Measurements from ENCODE around the gene GPR4. TPM values are rescaled to one million over a fixed set of nuclear protein-coding genes. Genes with fewer than 3 reads are reported as not detected.
"Not testable (repeated sequence)": the region's sequence is repeated elsewhere in the genome, so short reads cannot be mapped to it uniquely, and the experiment has no call there.

Gene GPR4
- total RNA-seq = 4.0 and 5.7 TPM in 2 replicates

DNA sequence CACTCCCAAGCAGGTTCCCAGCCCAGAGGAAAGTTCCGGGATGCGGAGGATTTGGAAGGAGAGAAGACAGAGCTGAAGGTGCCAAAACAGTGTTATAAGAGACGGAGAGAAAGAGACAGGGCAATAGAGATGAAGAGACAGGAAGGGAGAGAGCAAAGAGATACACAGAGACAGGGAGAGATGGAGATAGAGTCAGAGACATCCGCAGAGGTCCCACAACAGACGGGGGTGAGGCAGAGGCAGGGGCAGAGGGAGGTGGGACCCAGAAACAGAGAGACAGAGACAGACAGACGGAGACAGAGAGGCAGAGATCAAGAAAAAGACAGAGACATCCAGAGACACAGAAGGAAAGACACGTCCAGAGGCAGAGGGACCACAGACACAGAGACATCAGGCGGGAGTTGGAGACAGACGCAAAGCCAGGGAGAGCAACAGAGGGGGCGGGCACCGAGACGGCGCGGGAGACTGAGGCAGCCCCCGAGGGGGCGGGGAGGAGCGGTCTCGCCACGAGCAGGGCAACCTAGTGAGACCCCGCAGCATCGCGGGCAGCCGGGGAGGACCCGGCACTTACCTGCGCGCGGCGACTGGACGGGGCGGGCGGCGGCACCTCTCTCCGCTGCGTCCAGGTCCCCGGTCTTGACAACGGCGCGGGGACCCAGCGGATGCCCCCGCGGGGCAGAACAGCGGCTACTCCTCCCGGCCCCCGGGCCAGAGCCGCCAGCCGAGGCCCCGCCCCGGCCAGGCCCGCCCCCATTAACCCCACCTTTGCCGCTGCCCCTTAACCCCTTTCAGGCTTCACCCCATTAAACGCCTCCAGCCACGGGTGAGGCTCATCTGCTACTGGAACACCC lies at the start of gene GPR4:
GPR4 (minus strand) TSS at position 689 of the 851 bp plus-strand sequence. CDS start 10,346 bp downstream, outside the sequence.
- DNase-seq (ENCODE audit: low read depth, low spot score) = no peak

DNA sequence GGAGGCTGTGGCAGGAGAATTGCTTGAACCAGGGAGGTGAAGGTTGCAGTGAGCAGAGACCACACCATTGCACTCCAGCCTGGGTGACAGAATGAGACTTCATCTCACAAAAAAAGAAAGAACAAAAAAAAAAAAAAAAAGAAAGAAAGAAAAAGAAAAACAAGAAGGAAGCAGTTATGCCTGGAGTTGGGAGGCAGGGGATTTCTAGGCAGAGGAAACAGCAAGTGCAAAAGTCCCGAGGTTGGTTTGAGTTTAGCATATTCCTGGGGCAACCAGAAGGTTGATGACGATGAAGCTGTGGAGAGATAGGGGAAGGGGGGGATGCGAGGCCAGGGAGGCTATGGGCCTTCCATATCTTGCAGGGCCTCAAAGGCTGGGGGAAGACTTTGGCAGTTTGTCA lies 48.7 kb upstream of the GPR4 start:
- DNase-seq (ENCODE audit: low read depth, low spot score) = no peak

DNA sequence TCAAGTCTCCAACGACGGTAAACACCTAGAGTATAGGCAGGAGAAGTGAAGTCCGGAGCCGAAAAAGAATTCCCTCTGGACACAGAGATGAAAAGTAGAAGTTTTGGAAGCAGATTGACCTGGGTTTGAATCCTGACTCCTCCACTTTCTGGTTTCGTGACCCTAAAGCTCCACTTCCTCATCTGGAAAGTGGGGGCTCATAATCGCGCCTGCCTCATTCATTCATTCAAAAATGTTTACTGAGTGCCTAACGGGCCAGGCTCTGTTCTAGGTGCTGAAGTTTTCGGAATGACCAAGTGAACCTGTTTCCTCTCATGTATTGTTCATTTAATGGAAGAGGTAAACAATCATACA lies 44.3 kb upstream of the GPR4 start:
- DNase-seq (ENCODE audit: low read depth, low spot score) = no peak

DNA sequence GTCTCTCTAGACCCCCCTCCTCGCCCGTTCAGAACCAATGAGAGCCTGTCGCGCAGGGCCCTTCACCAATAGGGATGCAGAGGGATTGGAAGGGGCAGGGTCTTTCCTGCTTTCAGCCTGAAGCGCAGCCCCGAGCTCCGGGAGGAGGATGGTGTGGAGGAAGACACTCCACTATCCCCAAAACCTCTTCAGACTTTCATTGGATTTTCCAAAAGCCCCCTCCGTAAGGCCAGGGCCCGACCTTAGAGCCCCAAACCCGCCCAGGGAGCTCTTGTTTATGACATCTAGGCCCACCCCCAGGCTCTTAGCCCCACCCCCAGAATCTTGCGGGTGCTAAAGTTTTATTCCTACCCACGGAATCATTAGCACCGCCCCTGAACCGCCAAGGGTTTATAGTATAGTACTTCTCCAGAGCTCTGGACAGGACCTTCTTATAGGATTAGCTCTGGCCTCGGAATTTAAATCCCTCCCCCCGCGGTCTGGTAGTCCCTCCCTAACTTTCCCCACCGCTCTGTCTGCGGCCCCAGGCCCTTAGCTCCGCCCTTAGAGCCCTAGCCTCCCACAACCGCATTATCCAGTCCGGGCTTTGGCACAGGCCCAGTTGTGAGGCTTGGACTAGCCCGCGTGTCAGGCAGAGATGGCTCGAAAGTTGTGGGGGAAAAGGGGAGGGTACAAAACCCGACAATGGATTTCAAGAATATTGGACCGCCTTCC lies 43.8 kb upstream of the GPR4 start:
- peak; percentile 65 for DNase-seq (ENCODE audit: low read depth, low spot score)

DNA sequence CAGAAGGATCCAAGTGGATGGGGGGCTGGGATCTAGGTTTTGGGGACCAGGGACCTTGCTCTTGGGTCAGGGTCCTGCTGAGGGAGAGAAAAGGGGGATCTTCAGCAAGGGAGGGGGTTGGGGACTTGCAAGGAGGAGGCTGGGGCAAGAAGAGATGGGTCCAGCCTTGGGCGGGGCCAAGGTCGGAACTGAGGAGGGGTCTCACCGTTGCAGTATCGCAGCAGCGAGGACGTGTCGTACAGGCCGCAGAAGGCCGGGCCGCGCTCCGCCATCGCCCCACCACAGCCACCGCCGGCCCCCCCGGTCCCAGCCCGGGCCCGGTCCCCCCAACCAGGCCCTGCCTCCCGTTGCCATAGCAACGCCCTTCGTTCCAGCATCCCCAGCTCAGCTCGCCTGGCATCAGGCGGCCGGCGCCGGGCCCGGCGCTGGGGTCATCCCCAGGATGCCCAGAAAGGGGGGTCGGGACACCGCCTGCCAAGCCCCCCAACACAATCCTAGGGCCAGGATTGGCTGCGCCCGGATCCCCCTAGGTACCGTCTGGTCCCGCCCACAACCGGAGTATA lies 43.1 kb upstream of the GPR4 start:
- no peak for DNase-seq (ENCODE audit: low read depth, low spot score)

DNA sequence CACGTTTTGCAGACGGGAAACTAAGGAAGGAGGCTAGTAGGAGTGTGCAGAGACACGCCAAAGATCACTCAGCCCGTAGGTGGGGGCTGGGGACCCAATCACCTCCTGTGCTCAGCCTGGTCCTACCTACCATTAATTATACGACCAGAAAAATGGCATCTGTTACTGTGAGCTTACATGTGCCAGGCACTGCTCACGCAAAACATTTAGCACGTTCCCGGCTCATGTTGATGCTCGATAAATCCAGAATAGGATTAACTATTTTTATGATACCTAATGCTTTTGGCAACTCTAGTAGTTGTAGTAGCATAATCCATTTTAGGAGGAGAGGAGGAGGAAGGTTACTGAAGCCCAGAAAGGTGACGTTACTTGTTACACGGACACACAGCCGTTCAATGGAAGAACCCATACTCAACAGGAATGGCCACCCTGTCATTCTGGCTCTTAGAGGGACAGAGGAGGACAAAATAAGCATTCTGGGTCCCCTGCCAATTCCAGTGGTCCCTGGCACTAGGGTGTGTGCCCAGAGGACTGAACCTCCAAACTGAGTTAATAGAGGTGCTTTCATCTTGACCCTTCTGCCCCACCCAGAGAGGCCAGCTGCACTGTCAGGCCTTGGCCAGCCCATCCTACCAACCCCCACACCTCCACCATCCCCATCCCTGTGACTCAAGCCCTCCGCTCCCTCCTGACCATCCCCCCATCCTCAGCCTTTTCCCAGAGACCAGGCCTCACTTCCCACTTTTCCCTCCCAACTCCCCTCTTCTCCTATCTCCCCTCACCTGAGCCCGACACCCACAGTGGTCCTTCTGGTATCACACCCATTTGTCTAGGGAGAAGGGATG lies 42.1 kb upstream of the GPR4 start:
- no peak for DNase-seq (ENCODE audit: low read depth, low spot score)

DNA sequence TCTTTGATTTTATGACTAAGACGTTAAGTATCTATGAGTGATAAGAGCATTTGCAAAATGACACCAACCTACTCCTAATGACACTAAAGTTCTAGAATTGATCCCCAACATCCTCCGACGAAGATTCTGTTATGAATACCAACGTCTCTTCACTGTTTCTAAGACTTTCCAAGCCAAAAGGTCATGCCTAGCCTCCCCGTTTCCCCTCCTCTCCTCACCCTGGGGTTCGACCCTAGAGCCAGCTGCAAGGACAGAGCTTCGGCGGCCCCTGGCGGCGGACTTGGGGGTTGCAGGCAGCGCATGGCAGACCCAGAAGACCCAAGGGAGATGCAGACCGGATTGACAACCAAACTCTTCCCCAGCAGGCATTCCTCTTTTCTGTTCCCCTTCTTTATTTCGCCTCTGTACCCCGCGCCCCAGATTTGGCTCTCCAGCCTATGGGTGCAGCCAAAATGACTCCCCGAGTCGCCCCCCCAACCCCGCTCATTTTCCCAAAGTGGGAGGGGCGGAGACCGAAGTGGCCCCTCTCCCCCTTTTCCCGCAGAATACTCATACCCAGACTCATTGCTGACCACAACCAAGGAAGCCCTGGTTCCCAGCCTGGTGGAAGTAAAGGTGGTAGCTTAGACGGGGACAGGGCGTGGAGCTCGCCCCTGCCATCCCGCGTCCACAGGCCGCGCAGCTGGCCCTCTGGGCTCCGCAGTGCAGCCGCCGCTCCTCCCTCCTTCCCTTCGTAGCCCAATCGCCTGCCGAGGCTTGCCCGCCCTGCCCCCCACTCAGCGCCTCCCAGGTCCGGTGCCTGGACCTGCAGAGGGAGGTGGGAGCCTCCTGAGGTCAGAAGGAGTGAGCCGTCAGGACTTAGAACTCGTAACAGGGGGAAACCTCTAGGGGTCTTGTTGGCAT lies 41.3 kb upstream of the GPR4 start:
- DNase-seq (ENCODE audit: low read depth, low spot score) = no peak

DNA sequence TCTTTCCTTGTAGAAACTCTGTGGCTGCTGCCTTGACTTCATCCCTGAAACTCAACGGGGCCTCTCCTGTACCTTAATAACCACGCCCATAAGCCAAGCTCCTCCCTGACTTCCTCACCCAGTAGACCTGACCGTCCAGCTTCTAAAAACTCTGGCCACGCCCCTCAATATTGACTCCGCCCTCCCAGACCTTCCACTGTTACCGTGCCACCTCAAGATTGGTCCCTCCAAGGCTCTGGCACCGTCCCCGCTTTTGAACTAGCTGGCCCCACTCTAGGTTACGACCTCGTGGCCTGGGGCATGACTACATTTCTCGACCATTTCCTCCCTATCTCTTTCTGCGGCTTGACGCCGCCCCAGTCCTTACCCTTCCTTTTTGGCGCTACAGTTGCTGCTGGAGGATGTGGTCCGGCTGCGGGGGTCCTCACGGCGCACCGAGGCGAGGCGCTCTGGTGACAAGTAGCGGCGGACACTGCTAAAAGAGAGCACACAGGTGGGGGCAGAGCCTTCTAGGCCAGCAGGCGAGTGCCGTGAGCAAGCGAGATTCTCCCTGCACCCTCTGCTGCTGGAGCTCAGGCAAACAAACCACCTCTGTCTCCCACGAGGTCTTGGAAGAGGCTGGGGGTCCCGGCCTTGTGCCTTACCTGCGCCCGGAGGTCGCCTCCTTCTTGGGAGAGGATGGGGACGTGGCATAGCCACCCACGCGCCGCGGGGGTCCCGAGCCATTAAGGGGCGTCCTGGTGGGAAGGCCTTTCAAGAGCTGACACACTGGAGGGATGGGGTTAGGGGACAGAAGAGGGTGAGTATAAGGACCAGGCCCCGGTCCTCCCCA lies 39.5 kb upstream of the GPR4 start:
- DNase-seq (ENCODE audit: low read depth, low spot score) = no peak

DNA sequence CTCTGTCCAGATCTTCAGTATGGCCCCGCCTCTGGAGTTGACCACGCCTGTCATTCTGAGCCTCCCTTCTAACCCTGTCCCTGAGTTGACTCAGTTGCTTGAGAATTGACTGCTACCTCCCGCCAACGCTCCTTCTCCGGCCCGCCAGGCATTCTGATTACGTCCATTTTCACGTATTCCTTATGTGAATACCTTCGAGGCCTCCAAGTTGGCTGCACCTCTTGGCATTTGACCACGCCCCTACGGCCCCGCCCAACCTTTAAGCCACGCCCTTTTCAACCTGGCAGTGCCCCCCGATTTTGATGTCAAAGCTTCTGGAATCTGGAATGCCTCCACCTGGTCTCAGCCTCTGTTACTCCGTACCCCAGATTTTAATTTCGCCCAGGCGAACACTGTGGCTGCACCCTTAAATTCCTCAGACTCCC lies 38.8 kb upstream of the GPR4 start:
- no peak for DNase-seq (ENCODE audit: low read depth, low spot score)

DNA sequence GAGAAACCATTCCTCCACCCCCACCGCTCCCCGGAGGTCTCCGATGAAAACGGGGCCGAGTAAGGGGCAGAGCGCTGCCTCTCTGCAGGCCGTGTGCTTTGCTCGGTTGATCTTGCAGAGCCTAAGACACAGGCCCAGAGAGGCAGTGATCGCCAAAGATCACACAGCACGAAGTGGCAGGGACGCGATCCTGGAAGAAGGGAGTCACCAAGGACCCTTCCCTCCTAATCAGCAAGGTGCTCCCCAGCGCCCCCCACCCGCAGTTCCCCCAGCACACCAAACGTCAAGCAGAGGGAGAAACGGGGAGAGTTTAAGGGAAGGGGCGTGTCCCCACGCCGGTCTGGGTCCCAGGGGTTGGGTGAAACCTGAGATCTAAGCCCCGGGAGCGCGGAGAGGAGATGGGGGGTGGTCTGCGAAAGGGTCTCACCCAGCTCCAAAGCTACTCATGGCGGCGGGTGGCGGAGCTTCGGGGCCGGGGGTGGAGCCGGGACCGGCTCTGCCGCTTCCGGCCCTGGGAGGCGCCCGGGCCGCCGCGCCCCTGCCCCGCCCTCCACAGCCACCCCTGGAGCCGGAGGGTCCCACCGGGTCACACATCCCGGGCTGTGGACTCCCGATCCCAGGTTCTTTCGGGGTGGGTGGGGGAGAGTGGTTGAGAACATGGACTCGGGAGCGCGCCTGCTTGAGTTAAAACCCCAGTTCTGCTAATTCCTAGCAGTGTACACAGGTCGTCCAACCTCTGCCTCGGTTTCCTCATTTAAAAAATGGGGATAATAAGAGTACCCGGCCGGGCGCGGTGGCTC lies 37.1 kb upstream of the GPR4 start, which contains the start of gene EML2:
EML2 (minus strand) TSS at position 468 of the 800 bp plus-strand sequence; CDS start at position 447, 21 bp downstream.
- DNase-seq (ENCODE audit: low read depth, low spot score) = no peak

DNA sequence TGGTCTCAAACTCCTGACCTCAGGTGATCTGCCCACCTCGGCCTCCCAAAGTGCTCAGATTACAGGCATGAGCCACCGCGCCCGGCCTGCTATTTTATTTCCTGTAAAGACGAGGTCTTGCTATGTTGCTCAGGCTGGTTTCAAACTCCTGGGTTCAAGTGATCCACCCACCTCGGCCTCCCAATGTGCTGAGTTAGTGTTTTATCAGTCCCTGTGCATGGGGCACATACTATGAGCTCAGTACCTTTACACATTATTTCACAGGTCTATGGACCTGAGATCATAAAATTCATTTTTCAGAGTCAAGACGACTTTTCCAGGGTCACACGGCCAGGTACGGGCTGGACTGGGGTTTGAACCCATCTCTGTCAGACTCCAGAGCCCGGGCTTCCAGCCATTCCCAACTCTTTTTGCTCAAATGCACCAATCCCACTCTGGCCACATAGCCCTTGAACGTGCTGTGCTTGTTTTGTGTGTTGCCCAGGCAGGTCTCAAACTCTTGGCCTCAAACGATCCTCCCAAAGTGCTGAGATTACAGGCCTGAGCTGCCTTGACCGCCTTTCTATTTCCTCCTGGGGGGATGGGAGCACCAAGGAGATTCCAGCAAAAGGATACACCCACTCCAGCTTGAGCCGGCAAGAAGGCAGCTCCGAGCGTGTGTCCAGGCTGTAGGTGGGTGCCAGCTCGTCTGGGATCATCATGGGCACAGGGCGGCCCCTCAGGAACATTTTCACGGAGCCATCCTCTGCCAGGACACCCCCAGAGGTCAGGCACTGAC lies 36.1 kb upstream of the GPR4 start:
- no peak for DNase-seq (ENCODE audit: low read depth, low spot score)

DNA sequence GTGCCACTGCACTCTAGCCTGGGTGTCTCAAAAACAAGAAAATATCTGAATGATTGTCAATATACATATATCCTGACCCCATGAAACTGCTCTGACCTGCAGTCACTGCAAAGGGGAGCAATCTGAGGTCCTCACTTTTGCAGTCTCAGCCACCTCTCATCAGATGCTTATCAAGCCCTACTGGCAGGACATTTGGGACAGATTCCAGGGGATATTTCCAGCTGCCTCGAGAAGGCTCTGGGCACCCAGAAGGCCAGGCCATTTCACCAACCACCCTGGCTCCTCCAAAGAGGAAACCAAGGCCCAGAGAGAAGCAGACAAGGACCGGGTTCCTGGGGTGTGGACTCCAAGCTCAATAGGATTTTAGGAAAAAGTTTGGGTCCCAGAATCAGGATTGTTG lies 34.9 kb upstream of the GPR4 start:
- DNase-seq (ENCODE audit: low read depth, low spot score) = no peak

DNA sequence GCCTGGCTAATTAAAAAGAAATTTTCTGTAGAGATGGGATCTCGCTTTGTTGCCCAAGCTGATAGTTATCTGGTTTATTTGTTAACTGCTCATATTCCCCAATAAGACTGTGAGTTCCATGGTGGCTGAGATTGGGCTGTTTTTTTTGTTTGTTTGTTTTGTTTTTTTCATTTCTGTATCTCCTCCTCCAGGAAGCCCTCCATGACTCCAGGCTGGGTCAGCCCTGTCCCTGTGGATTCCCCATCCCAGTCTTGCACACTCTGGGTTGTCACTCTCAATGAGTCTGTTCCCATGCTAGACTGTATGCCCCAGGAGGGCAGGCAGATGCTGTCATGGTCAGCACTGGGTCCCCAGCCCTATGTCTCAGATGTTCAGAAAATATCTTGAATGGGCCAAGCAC lies 34.3 kb upstream of the GPR4 start:
- DNase-seq (ENCODE audit: low read depth, low spot score) = no peak

DNA sequence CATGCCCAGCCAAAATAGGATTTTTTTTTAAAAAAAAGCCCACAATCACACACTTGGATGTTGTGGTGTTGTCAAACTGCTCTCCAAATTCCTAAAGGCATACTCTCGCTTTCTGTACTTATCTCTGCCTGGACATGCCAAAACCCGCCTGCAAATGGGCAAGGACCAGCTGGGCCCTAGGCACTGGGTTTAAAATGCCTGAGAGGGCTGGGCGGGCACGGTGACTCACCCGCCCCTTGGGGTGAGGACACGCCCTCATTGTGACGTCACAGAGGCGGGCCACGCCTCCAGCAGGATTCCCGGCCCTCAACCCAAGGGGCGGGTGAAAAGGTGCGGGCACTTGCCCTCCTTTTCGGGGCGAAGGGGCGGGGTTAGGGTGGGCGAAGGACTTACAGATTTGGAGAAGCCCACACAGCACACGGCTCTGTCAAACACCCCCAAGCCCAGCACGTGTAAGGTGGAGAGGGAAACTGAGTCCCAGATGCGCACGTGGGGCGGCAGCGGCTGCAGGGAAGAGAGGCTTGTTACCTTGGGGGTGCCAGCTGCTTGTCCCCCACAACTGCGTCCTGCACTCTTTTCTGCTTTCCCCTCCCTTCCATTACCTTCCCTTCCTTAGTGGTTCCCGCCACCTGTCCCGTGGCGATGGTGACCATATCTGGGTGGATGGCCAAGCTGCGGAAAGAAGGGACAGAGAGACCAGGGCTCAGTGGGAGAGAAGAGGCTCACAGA lies 30.6 kb upstream of the GPR4 start:
- DNase-seq (ENCODE audit: low read depth, low spot score) = no peak

DNA sequence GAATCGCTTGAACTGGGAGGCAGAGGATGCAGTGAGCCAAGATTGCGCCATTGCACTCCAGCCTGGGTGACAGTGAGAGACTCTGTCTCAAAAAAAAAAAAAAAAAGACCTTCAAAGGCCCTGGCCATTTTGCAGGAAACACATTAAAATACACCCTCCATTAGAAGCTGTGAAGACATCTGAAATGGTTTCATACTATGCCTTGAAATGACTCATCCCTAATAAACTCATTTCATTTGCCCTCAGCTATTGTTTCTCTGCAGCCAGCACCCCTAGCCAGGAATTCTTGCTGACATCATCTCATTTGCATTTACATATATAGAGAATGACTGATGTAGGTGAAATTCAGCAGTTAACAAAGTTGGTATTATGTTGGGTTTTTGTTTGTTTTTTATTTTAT lies 28.5 kb upstream of the GPR4 start:
- DNase-seq (ENCODE audit: low read depth, low spot score) = peak; percentile 76

DNA sequence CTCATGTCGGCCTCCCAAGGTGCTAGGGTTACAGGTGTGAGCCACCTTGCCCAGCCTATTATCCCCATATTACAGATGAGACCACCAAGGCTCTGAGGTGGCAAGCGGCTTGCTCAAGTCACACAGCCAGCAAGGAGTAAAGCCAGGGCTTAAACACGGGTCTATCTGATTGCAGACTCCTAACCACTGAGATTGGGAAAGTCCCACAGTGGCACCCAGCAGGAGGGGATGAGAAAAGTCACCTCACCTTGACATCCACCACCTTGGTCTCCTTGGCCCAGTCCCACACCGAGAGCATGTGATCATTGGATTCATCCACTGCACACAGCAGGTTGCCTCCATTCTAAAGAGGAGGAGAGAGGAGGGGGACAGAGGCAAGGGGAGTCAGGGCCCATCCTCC lies 27.7 kb upstream of the GPR4 start:
- DNase-seq (ENCODE audit: low read depth, low spot score) = no peak

DNA sequence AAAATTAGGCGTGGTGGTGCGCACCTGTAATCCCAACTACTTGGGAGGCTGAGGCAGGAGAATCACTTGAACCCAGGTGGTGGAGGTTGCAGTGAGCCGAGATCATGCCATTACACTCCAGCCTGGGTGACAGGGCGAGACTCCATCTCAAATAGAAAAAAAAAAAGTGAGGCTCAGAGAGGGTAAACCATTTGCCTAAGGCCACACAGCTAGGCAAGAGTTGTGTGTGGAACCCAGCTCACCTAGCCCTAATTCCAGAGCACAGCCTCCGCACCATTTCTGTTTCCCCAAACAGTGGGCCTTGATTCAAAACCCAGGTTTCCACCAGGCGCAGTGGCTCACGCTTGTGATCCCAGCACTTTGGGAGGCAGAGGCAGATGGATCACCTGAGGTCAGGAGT lies 26.2 kb upstream of the GPR4 start:
- not testable (repeated sequence) for DNase-seq (ENCODE audit: low read depth, low spot score)

Measured in pulmonary artery endothelial cell (primary cell).